HUES64 (cell line): ENCODE results near the gene IKZF2.

ENCODE experiments used
- H3K27ac ChIP-seq: 2 replicates; pipeline ENCODE4 v1.7.0; 2013; ENCODE audit warnings: low read depth, low read length, inconsistent platforms
- H3K27me3 ChIP-seq: 2 replicates; pipeline ENCODE4 v1.6.1; 2013; ENCODE audit warnings: mild to moderate bottlenecking, low read length; ENCODE audit not compliant: insufficient read depth
- H3K36me3 ChIP-seq: 2 replicates; pipeline ENCODE4 v1.6.1; 2013; ENCODE audit warnings: mild to moderate bottlenecking, low read length; ENCODE audit not compliant: insufficient read depth
- H3K4me1 ChIP-seq: 2 replicates; pipeline ENCODE4 v1.6.1; 2013; ENCODE audit warnings: mild to moderate bottlenecking, low read length, moderate library complexity; ENCODE audit not compliant: insufficient read depth
- H3K4me3 ChIP-seq: 2 replicates; pipeline ENCODE4 v1.5.1; 2013; ENCODE audit warnings: mild to moderate bottlenecking, low read length, moderate library complexity
- H3K9ac ChIP-seq: 2 replicates; pipeline ENCODE4 v1.6.1; 2013; ENCODE audit warnings: mild to moderate bottlenecking, low read depth, low read length
- H3K9me3 ChIP-seq: 2 replicates; pipeline ENCODE4 v1.6.1; 2013; ENCODE audit warnings: low read depth, low read length; ENCODE audit not compliant: insufficient read depth
- WGBS: fragments of 150-250, 120-280 bp; methylation state at CpG from one replicate; pipeline ENCODE4 v1.1.7; 2013; ENCODE audit warnings: missing lambda C conversion rate; 5-methylcytosine and 5-hydroxymethylcytosine counted together

IKZF2 gene

GRCh38 chr2:212956665-212957607 lies 194.5 kb downstream of the IKZF2 start:
- Histone ChIP-seq H3K9ac (no peak overlapping the region), H3K27me3 (no peaks in the 10 kb centered on the region), H3K27ac (no peak overlapping the region), H3K4me1 (no peaks in the 10 kb centered on the region), H3K36me3 (no peaks in the 10 kb centered on the region), H3K4me3 (no peak overlapping the region), H3K9me3 (no peaks in the 10 kb centered on the region)
- WGBS, result 89% methylated on average over 4 of the region's 6 CpGs

GRCh38 chr2:212953170-212953920 lies 198.1 kb downstream of the IKZF2 start:
- Histone ChIP-seq H3K9ac (no peak overlapping the region), H3K36me3 (no peaks in the 10 kb centered on the region), H3K4me3 (no peak overlapping the region), H3K27me3 (no peaks in the 10 kb centered on the region), H3K9me3 (no peaks in the 10 kb centered on the region), H3K27ac (no peak overlapping the region), H3K4me1 (no peaks in the 10 kb centered on the region)
- WGBS, result 60% methylated on average over 3 of the region's 3 CpGs

- Histone ChIP-seq H3K27ac (no peak overlapping the region), H3K4me3 (no peak overlapping the region), H3K27me3 (no peaks in the 10 kb centered on the region), H3K9me3 (no peaks in the 10 kb centered on the region), H3K36me3 (no peaks in the 10 kb centered on the region), H3K9ac (no peak overlapping the region), H3K4me1 (peaks cover 17% of the 10 kb centered on the region)
- WGBS, result 92% methylated on average over 1 of the region's 1 CpG
These were observed 201.6 kb downstream of the IKZF2 start for GRCh38 chr2:212949786-212950185.
